COLO829 (cell line): ENCODE data around the gene HPSE2.
"Not testable (repeated sequence)": the region's sequence is repeated elsewhere in the genome, so short reads cannot be mapped to it uniquely, and the experiment has no call there.

Experiments
- DNase-seq: peaks from one replicate; pipeline ENCODE4 v3.0.0; 2012; ENCODE audit warnings: low spot score

Gene HPSE2

DNA sequence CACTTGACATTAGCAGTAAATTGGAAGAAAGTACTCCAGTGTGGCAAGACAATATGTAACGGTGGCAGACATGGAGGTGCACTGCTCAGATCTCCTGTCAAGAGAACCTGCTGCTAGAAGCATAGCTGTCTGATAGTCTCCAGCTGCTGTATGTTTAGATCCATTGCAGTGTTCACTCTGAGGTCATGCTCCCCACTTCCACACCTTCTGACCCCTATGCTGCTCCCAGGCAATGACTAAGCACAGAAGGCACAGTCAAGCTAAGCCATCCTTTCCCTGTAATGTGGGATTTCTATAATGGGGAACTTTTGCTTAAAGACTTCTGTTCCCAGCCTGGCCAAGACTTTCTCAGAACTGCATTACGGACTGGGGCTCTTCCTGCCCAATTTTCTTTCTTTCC, 315.8 kb downstream of the HPSE2 start:
- no peak for DNase-seq

DNA sequence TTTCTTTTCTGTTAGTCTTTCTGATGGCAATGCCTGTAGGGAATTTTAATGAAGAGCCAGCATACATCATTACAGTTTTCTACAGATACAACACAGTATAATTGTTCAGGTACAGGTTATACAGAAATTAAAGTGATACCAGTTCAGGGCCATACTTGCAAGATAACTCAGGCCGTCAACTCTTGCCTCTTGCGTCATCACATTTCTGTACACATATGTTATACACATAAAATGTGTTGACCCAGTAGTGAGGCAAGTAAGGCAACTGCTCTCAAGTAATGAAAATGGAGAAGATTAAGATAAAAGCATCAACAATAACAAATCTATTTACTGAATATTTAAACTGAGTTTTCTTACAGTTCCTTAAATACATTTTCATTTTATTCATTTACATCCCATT, 317.8 kb downstream of the HPSE2 start:
- no peak for DNase-seq

DNA sequence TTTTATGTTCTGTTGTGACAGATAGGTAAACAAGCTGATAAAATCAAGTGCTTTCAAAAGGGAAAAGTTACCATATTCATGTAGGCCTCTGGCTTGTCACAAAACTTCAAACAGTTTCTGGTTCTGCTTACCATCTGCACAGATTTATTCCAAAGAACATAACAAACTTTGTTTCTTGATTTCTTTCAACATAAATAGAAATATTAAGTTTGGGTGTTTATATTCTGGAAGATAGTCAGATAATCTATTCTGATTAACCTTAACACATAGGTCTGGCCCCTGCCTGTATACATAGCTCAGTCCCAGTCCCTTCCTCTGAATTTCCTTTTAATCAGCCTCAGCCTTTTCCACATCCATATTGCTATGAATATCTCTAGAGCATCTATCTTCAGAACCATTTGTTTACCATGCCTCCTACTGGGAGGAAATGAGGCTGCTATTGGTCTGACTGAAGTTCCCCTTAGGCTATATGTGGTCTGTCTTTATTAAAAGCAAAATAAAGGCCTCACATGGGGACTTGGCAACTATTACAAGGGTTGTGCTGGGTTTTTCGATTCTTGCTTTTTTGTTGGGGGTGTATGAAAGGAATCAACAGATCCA, 319.0 kb downstream of the HPSE2 start:
- DNase-seq = peak; percentile 35

DNA sequence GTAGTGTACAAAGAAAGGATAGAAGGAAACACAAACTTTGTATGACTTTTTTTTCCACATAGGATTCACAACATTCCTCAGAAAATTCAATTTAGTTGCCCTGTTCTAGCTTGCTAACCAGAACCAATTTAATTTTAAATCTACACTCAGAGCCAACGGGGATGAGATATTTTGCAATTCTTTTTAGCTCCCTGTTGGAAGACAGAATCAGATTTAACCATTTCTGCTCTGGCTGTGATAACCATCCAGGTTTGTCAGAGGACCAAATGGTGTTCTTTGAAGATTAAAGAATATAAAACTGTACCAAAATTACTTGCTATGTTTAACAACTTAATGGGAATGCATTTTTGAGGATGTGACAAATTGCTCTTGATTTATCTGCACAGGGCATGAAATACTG, 319.7 kb downstream of the HPSE2 start:
- no peak for DNase-seq

DNA sequence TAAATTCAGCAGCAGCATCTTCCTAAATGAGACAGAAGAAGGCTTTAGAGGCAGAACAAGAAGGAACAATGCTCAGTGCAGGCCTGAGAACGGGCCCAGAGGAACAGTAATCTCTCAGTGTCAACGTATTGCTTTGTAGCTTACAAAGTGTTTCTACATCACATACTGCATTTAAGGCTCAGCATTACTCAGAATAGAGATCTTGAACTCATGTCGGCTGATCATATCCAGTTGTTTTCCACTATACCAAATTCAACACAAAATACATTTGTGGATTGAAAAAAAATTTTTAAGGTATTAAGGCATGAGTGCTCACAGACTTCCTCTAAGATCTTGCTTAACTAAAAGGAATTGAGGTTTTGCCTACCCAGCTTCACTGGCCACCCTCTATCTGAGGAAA, 325.1 kb downstream of the HPSE2 start:
- no peak for DNase-seq

DNA sequence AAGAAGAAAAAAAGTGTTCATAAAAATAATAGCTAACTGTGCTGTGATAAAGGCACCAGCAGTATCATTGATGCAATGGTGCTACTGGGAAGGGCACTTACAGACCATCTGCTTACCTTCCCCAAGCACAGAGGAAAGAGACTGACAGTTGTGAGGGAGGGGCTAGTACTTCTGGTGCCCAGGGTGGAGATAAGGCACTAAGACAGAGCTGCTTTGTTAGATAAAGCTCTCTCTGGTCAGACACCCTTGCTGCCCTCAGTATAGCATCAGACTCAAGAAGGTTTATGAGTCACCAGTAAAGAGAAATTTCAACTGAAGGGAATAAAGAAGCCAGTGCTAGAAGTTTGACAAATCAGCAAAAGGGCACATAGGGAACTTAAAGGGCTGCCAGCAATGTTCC, 325.6 kb downstream of the HPSE2 start:
- DNase-seq = peak; percentile 53

DNA sequence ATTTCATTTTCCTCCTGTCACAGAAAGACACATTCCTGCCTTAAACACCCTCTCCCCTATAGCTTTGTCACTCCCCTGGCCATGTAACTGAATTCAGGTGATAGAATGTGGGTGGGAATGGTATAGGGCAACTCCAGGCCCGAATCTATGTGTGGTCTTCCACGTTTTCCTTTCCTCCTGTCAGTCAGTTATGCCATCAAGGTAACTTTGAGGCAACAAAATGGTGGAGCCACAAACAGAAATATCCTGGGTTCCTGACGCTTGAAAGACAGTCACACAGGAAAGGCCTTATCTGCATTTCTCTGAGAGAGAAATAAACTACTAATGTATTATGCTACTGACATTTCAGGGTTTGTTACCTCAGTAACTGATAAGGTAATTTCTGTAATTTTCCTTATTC, 326.8 kb downstream of the HPSE2 start:
- DNase-seq = no peak

DNA sequence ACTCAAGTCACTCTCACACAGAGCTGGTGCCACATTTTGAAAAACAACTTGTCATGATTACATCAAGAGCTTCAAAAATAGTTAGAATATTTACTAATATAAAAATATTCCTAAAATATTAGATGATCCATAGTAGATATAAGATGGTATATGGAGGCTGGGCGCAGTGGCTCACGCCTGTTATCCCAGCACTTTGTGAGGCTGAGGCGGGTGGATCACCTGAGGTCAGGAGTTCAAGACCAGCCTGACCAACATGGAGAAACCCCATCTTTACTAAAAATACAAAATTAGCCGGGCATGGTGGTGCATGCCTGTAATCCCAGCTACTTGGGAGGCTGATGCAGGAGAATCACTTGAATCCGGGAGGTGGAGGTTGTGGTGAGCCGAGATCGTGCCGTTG, 327.4 kb downstream of the HPSE2 start:
- not testable (repeated sequence) for DNase-seq

DNA sequence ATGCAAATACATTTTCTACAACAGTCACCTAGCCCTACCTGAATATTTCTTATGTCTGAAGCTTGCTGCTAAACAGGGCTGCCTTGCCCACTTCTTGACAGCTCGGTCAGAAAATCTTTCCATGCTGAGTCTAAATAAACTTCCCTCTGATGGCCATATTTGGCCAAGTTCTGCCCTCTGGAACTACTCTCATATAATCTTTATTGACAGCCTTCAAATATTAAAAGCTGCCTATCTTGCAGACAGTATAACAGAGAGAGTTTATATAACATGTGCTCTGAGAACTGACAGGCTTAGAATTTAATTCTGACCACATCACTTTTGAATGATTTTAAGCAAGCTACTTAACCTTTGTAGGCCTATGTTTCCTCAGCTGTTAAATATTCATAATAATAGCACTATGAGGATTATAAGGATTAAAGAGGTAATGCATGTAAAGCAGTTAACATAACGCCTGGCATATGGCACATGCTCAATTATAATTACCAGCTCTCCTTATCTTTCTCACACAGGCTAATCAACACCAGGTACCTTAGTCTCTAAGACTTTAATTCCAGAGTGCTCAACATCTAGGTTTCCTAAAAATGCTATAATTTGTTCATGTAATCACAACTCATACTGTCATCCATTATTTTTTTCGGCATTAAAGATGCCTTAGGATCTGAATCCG, 334.1 kb downstream of the HPSE2 start:
- no peak for DNase-seq

DNA sequence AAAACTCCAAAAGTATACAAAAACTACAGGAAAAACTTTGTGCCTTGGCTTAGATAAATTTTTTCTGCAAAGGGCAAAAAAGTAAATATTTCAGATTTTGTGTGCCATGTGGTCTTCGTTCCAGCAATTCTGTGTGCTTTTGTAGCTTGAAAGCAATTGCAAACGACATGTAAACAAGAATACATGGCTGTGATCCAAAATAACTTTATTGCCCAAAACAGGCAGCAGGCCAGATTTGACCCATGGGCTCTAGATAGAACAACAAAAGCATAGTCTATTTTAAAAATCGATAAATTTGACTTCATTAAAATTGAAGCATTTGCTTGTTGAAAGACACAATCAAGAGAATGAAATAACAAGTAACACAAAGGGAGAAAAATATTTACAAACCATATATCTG, 336.6 kb downstream of the HPSE2 start:
- no peak for DNase-seq

DNA sequence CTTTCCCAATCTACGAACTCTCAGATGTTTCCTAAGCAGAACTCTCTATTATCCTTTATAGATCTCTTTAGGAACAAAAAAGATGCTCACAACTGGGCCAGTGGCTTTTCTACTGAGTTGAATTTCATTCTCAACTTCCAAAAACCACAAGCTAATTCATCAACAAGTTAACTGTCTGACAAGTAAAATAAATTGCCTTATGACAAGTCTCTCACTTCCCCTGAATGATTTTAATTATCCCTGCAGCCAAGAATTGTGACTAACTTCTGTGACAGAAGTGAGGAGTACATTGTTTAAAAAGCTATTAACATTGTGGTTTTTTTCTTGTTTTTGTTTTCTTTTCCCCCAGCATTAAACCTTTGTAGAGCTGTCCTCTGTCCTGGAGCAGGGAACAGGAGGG, 343.1 kb downstream of the HPSE2 start:
- no peak for DNase-seq

DNA sequence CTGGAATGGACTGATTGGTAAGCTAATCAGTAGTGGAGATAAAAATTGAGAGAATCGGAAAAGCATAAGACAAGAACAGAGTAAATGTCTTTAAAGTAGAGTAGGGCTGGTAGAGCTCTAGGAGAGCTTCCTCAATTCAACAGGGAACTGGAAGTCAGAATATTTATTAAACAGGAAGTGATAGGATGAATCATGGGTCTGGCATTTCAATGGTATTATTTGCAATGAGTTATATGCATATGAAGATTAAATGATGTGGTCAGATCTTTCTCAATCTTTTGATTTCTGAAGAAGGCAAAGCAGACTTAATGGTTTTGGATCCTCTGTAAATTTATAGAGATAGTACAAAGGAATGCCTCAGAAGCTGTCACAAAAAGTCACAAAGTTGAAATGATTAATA, 349.0 kb downstream of the HPSE2 start:
- DNase-seq = peak; percentile 14

DNA sequence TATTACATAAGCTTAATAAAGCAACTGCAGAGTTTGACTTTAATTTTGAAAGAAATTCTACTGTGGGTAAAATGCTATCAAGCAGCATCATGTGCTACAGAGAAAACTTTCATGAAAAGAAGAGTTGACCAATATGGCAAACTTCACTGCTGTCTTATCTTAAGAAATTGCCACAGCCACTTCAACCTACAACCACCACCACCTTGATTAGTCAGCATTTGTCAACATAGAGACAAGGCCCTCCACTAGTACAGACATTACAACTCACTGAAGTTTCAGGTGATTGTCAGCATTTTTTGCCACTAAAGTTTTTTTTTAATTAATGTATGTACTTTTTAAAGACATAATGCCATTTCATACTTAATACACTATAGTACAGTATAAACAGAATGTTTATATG, 350.3 kb downstream of the HPSE2 start:
- DNase-seq = no peak

DNA sequence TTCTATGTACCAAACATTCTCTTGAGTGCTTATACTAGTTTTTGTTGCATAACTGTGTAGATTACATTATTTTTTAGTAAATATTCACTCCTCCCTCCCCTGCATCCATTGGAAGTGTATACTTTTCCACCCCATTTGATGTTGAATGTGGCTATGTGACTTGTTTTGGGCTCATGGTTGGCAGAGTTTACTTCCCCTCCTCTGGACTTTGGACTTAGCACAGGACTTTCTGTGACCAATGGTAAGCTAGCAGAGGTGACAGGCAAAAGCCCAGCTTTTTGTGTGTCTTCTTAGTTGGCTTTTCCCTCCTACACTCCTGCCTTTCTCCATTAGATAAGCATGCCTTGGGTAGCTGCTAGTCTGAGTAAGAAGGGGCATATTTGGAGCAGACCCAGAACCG, 353.9 kb downstream of the HPSE2 start:
- DNase-seq = no peak

DNA sequence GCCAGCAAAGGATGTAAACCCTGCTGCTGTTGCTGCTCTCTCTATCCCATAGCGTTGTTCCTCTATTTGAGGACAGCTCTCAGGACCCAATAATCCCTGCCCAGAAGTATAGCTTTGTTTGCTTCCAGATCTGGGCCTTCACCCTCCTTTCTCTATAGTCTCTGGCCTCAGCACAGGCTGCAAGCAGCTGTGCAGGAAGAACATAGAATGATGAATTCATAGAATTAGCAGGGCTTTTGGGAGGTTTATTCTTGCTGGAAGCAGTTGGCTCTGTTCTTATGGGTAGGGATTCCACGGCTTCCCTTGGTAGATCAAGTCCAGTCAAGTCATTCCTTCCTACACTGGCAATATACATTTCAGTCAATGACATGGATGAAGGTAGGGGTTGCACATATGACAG, 354.7 kb downstream of the HPSE2 start:
- DNase-seq = no peak

DNA sequence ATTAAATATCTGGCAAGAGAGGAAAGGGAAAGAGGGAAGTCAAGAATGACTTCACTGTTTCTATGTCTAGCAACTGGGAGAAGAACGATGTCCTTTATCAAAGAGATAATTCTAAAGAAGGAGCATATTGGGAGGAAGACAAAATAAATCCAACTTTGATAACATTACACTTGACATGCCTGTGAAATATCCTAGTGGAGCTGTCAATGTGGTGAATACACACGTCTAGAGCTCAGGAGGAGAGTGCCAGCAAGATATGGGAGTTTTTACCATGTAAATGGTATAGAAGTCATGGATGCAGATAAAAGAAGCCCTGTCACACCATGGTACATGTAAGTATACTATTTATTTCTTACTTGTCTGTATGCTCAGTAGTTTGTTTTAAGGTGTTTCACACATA, 356.7 kb downstream of the HPSE2 start:
- no peak for DNase-seq

DNA sequence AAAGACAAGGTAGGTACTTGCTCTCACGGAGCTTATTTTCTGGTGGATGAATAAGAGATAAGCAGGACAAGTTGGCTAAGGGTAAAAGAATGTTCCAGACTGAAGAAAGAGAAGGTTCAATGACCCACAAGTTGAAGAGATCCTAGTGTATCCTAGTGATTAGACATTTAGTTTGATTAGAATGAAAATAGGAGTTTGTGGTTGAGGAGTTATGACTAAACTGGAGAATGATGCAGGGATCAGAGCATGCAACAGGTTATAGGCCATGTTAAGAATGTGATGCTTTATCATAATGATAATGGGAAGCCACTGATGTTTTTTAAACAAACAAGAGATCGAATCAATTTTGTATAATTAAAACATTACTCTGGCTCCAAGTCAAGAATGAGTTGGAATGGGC, 357.2 kb downstream of the HPSE2 start:
- DNase-seq = no peak

DNA sequence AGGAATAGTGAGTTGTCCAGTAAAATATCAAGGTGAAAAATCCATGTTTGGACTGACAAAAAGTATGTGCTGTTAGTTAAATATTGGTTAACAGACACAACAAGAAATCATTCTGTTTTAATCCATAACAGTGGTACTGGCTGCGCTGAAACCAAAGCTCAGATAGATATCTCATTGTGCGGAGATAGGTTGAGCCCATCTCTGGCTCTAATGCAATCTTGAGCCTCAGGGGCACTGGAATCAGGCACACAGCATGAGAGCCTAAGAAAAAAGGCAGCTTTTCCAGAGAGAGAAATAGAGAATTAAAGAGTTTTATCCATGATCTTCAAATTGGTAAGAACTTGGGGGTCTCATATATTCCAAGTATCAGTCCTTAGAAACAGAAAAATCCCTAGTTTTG, 373.7 kb downstream of the HPSE2 start:
- no peak for DNase-seq

DNA sequence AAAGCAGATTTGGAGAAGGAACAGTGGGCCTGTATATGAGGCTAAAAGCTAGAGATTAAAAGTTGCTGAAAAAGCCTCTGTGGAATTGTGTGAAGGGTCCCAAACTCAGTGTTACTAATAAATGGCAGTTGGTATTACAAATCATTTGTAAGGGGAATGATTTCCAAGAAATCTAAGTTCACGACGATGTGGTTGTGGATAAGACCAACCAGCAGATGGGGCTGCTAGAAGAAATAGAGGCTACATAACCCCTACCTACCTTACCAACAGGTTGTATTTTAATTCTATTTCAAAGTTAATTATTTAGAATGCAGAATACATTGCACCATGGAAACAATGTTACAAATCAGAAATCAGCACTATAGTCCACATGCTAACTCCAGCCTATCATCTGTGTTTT, 377.1 kb downstream of the HPSE2 start:
- no peak for DNase-seq

DNA sequence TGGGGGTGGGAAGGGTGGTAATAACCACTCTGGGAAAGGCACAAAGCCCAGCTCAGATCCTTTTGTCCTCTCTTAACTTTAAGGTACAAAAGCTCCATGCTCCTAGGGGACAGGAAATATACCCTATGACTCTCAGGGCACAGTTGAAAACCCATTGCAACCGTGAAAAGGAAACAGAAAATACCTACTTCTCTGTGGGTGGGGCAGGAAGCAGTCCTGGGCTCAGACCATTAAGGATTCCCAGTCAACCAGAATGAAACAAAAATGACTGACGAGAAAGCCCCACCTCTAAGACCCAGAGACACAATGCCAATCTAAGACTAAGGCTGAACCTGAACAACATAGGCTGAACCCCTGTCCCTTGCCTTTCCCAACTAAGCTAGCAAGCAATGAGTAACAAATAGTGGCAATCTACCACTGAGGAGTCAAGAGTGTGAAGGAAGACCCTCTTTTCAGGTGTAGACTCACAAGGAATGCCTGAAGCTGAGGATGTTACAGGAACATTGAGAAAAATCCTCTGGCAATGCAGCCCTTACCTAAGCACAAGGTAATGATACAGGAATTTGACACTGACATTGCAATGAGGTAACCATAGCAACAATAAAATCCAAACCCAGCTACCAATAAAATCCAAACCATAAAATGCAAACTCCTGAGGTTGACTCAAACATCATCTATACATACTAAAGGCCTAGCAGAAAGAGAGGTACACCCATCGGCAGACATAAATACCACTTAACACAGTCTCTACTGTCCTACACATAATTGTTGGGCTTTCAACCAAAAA, 380.1 kb downstream of the HPSE2 start:
- no peak for DNase-seq

DNA sequence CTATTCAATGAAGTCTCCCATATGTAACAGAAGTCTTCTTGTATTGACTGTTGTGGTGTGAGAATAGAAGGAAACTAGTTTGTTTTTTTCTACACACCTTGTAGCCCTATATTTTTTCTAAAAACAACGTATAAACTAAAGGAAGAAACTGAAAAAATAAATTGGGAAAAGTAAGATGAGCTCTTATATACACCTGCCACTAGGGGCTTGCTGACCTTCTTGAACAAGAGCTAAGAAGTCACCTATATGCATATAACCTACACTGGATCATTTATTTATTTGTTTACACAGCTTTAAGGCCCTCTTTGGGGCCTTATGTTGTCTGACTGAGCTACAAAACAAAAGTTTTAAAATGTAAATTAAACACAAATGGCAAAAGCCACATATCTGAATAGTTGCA, 383.0 kb downstream of the HPSE2 start:
- DNase-seq = no peak

DNA sequence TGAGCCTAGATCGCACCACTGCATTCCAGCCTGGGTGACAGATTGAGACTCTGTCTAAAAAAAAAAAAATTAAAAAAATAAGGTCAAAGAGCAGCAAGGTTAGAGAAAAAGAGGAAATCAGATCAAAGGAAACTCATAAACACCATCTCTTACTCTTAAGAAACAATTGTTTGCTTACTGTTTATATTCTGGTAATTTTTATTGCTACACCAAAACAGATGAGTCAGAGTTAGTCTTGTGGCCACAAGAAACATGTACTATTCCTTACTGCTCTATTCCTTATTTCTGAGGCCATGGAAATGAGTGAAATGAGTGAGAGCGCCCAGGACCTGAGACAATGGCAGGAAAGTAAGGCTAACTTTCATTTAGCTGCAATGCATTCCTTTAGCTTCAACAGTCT, 387.3 kb downstream of the HPSE2 start:
- no peak for DNase-seq

DNA sequence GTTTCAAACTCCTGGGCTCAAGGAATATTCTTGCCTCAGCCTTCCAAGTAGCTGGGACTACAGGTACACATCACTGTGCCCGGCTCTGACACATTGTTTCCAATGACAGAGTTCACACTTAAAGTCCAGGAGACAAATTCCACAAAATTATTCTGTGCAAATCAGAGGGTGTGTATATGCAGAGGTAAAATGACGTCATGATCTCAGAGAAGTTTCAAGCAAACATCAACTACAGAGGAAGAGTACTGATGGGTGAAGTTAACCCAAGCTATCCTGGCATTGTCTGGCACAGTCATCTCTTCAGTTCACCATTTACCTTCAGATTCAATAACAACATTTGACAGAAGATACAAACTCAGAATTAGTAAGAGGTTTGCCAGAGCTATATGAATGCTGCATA, 388.9 kb downstream of the HPSE2 start:
- no peak for DNase-seq

DNA sequence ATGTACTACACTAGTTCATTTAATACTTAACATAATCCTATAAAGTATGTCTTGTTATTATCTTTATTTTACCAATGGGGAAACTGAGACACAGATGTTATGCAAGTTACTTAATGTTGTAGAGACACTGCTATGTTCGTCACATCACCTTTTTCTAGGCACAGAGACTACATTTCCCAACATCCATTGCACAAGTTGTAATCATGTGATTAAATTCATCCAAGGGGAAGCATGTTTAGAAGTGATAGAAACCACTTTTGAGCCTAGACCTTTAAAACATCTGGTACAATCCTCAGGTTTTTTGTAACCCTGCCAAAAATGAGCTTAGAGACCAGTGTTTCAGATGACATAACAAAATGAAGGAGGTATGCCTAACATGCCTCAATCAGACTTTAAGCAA, 402.1 kb downstream of the HPSE2 start:
- no peak for DNase-seq
